ENCODE measurements around the gene SLC39A13.

The SLC39A13 gene

DNA sequence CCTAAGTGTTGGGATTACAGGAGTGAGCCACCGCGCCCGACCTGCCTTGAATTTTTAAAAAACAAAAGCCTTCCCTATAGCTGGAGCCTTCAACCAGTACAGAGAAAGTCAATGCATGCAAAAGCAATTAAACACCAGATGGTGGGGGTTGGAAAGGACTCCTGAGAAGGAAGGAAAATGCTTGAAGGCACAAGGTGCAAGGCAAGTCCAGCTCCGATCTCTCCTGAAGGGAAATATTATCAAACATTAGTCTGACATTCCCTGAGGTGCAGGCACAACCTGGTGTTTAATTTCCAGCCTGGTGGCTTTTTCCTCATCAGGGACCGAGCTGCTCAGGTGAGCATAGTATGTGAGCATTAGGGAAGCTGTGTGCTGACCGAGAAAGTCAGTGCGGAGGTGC is 53.5 kb downstream of the SLC39A13 start:
- no peak for DNase-seq

GRCh38 chr11:47464483-47464882 is 56.1 kb downstream of the SLC39A13 start:
- DNase-seq: no peak
